Lower lobe of right lung (tissue), 2 donors: ENCODE measurements around the gene E2F3. TPM values are rescaled to one million over a fixed set of nuclear protein-coding genes. Genes with fewer than 3 reads are reported as not detected.
A peak's percentile ranks its signal among the peaks of the same experiment; 100 is the strongest.

Experiments used
- ATAC-seq, 2 donors: fragments of 200-7000 bp; cut with Tn5 transposase; one replicate each; pipeline ENCODE4 v1.9.1; 2020 to 2022; ENCODE audit warnings: mild to moderate bottlenecking in 2 of 2, moderate library complexity in 2 of 2
- DNase-seq: peaks from one replicate; pipeline ENCODE4 v3.0.0-alpha.2; 2020
- H3K27ac ChIP-seq: fragments of 200-600 bp; one replicate; pipeline ENCODE4 v1.8.0; 2022
- H3K27me3 ChIP-seq: fragments of 200-600 bp; one replicate; pipeline ENCODE4 v1.8.0; 2022; ENCODE audit warnings: low read depth
- H3K36me3 ChIP-seq: fragments of 200-600 bp; one replicate; pipeline ENCODE4 v1.8.0; 2022; ENCODE audit warnings: mild to moderate bottlenecking
- H3K4me1 ChIP-seq: fragments of 200-600 bp; one replicate; pipeline ENCODE4 v1.8.0; 2022
- H3K4me3 ChIP-seq: fragments of 200-600 bp; one replicate; pipeline ENCODE4 v1.8.0; 2022; ENCODE audit warnings: mild to moderate bottlenecking
- H3K9me3 ChIP-seq: fragments of 200-600 bp; one replicate; pipeline ENCODE4 v1.8.0; 2022
- CTCF ChIP-seq: fragments of 200-600 bp; IDR thresholded peaks from one replicate; pipeline ENCODE4 v1.8.0; 2022; ENCODE audit warnings: antibody characterized with exemption, mild to moderate bottlenecking
- intact Hi-C: fragments of 100-400 bp; cut with DNase I; formaldehyde crosslinking; loops from one replicate; pipeline ENCODE4 v1.11.0; 2022
- total RNA-seq: library from RNA; stranded (reverse); fragmentation: NEBNext Ultra II Directional; extraction: Animal tissue kit (Norgen Biotek cat#: 25700); gene quantifications from one replicate; pipeline ENCODE4 v1.2.1, GENCODE V29; 2021
- donor health status: DM: no; HTN: yes; CAD: no; lungs with severe emphysema.

The E2F3 gene
- total RNA-seq, 1 donor from 2014 or later, result 9.8 TPM

GRCh38 chr6:20362623-20363022 lies 39.1 kb upstream of the E2F3 start:
- Histone ChIP-seq H3K27me3 (no peaks in the 10 kb centered on the region), H3K36me3 (no peaks in the 10 kb centered on the region), H3K4me1 (no peaks in the 10 kb centered on the region), H3K9me3 (no peaks in the 10 kb centered on the region), H3K4me3 (no peak overlapping the region), H3K27ac (no peak overlapping the region)
- DNase-seq, result no peak
- intact Hi-C loops, result no loop called here
- ATAC-seq, result no peak
- TF ChIP-seq CTCF, result no peak

- intact Hi-C loops, result no loop called here
- ATAC-seq, result no peak
Observed at GRCh38 chr6:20364327-20364726, 37.4 kb upstream of the E2F3 start.

GRCh38 chr6:20365456-20365855 lies 36.2 kb upstream of the E2F3 start:
- no peak for TF ChIP-seq CTCF
- H3K4me3 ChIP-seq, result no peak overlapping the region
- ATAC-seq (no peak), DNase-seq (no peak)
- H3K27me3 ChIP-seq, result no peaks in the 10 kb centered on the region
- H3K27ac ChIP-seq, result no peak overlapping the region
- intact Hi-C loops, result no loop called here
- no peaks in the 10 kb centered on the region for H3K4me1 ChIP-seq
- H3K9me3 ChIP-seq, result no peaks in the 10 kb centered on the region
- no peaks in the 10 kb centered on the region for H3K36me3 ChIP-seq

More at GRCh38 chr6:20364327-20364726, 37.4 kb upstream of the E2F3 start:
- H3K27ac ChIP-seq, result no peak overlapping the region
- H3K9me3 ChIP-seq, result no peaks in the 10 kb centered on the region
- H3K36me3 ChIP-seq, result no peaks in the 10 kb centered on the region
- DNase-seq, result no peak
- H3K4me1 ChIP-seq, result no peaks in the 10 kb centered on the region
- no peak overlapping the region for H3K4me3 ChIP-seq
- no peaks in the 10 kb centered on the region for H3K27me3 ChIP-seq
- TF ChIP-seq CTCF, result no peak

GRCh38 chr6:20366082-20366830 lies 35.4 kb upstream of the E2F3 start:
- no peak overlapping the region for H3K27ac ChIP-seq
- ATAC-seq (peak in 1 of 2 donors; percentile 41), DNase-seq (no peak)
- no peak for TF ChIP-seq CTCF
- H3K4me3 ChIP-seq, result no peak overlapping the region
- H3K4me1 ChIP-seq, result no peaks in the 10 kb centered on the region
- no peaks in the 10 kb centered on the region for H3K36me3 ChIP-seq
- no peaks in the 10 kb centered on the region for H3K27me3 ChIP-seq
- no peaks in the 10 kb centered on the region for H3K9me3 ChIP-seq
- intact Hi-C loops, result no loop called here

- TF ChIP-seq CTCF, result no peak
- Histone ChIP-seq H3K4me1 (no peaks in the 10 kb centered on the region), H3K4me3 (no peak overlapping the region), H3K9me3 (no peaks in the 10 kb centered on the region), H3K36me3 (no peaks in the 10 kb centered on the region), H3K27me3 (no peaks in the 10 kb centered on the region), H3K27ac (no peak overlapping the region)
- intact Hi-C loops, result no loop called here
- DNase-seq (no peak), ATAC-seq (no peak)
Observed at GRCh38 chr6:20367743-20368485, 33.8 kb upstream of the E2F3 start.
